ENCODE data around the gene MBNL1.

DNA sequence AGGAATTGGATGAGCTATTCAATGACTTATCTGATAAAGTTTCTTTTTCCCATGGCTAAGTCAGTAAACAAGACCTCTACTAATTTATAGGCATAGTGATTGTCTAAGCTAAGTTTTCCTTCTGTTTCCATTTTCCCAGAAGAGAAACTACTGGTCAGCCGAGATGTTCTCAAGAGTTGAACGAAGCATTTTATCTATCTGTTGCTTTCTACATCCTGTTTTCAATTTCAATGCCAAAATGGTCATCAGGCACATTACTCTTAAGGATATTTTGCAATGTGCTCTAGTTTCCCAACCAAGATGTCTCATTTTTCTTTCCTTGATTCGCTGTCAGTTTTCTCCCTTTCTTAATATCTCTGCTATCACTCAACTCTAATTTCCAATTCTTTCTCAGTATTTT, 228.7 kb downstream of the MBNL1 start:
- TF ChIP-seq POLR2A (IDR thresholded peaks at IDR 0.05) = no peak
- TF ChIP-seq CTCF (IDR thresholded peaks at IDR 0.05) = no peak
